Adrenal gland (tissue), 5 donors: ENCODE results near the gene UBASH3B.

Source experiments
- CTCF ChIP-seq, 6 experiments: fragments of 450-650 bp in 4 of 6; fragments of 200-600 bp in 2 of 6; sonication (generic) in 1 of 6; IDR thresholded peaks; 1 replicate in 5 of 6; 2 replicates in 1 of 6; pipeline versions ENCODE4 v1.5.1 to v1.8.0; 2016 to 2021; ENCODE audit warnings: antibody characterized with exemption in 6 of 6, mild to moderate bottlenecking in 2 of 6, moderate library complexity in 1 of 6
- POLR2A ChIP-seq, 2 donors: fragments of 450-650 bp; IDR thresholded peaks; one replicate each; pipeline ENCODE4 v1.6.1; 2017; ENCODE audit warnings: antibody characterized with exemption in 2 of 2, mild to moderate bottlenecking in 2 of 2, moderate library complexity in 1 of 2
- donor health status: DM: no; HTN: no; CAD: no.

DNA sequence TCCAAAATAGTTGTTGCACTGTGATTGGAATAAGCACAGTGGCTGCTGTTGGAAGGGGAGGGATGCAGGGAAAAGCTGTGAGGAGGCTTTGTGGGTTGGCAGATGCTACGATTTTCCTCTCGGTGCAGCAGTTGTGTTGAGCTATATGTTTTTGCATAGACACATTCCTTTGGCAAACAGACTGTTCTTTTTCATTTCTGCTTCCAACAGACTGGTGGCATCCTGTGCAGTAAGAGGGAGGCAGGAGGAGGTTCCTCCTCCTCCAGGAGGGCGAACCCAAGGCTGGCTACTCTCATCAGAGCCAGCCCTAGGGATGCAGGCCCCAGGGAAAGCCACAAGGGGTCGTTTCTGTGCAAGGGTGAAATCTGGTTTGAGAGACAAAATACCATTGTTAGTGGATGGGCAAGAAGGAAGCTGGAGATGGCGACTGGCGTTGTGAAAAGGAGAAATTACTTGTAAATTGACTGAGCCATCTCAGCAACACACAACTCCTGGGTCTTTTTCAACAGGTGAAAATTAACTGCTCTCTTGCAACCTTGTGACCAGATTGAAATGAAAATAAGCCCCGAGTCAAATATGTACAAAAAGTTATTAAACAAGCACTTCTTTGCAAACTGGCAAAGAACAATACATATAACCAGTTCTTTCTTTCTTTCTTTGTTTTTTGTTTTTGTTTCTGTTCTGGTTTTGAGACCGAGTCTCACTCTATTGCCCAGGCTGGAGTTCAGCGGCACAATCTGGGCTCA, 26.5 kb upstream of the UBASH3B start:
- TF ChIP-seq CTCF (IDR thresholded peaks at IDR 0.05) (peak; percentile 65 to 91 (median 82)), POLR2A (IDR thresholded peaks at IDR 0.05) (no peak)
